Calu3 (cell line): Measurements from ENCODE around the gene MOCS1. TPM values are rescaled to one million over a fixed set of nuclear protein-coding genes. Genes with fewer than 3 reads are reported as not detected.

Source experiments
- BruUV-seq: library from RNA; stranded (reverse); fragments of 400-500 nt; replicated peaks from 2 replicates; lab custom pipeline; 2021; lab: Mats Ljungman, UMichigan
- CTCF ChIA-PET: fragments of 300-600 bp; sonication (Branson Sonifier 250); formaldehyde crosslinking; loops from one replicate; lab custom pipeline; 2022; ENCODE audit warnings: antibody characterized with exemption; lab: Charles Lee
- DNase-seq: peaks from one replicate; pipeline ENCODE4 v3.0.0; 2022
- H3K27ac Mint-ChIP-seq: one replicate; pipeline ENCODE4 v1.8.0; 2022; ENCODE audit warnings: mixed read lengths; ENCODE audit not compliant: unreplicated experiment
- H3K27me3 Mint-ChIP-seq: one replicate; pipeline ENCODE4 v1.8.0; 2022; ENCODE audit warnings: mixed read lengths; ENCODE audit not compliant: unreplicated experiment
- H3K36me3 Mint-ChIP-seq: one replicate; pipeline ENCODE4 v1.8.0; 2022; ENCODE audit warnings: mild to moderate bottlenecking, moderate library complexity, mixed read lengths; ENCODE audit not compliant: insufficient read depth, unreplicated experiment
- H3K4me1 Mint-ChIP-seq: one replicate; pipeline ENCODE4 v1.8.0; 2022; ENCODE audit warnings: mild to moderate bottlenecking, low read depth, mixed read lengths; ENCODE audit not compliant: unreplicated experiment
- H3K4me3 Mint-ChIP-seq: one replicate; pipeline ENCODE4 v1.8.0; 2022; ENCODE audit warnings: mild to moderate bottlenecking, low read depth, moderate library complexity, mixed read lengths; ENCODE audit not compliant: unreplicated experiment
- H3K9me3 Mint-ChIP-seq: one replicate; pipeline ENCODE4 v1.8.0; 2022; ENCODE audit warnings: low read depth, mixed read lengths; ENCODE audit not compliant: unreplicated experiment
- intact Hi-C: fragments of 100-400 bp; cut with micrococcal nuclease; formaldehyde crosslinking; loops from one replicate; pipeline ENCODE4 v1.10.0; 2022; ENCODE audit not compliant: unreplicated experiment
- total RNA-seq: library from RNA; stranded (reverse); gene quantifications from 2 replicates; pipeline ENCODE4 v1.2.3, GENCODE V29; 2022
- TF ChIP-seq, protein P1 (sequence below): fragments of 200-600 bp; IDR thresholded peaks from one replicate; pipeline ENCODE4 v1.8.0; 2022; ENCODE audit warnings: antibody characterized with exemption; ENCODE audit not compliant: unreplicated experiment

MOCS1 gene
- total RNA-seq, 1 experiment from 2014 or later = 2.5 TPM

GRCh38 chr6:39920157-39920556 lies 14.1 kb downstream of the MOCS1 start:
- Mint-ChIP-seq H3K9me3 (peaks cover 5% of the 10 kb centered on the region), H3K27ac (no peak overlapping the region), H3K36me3 (peaks cover 5% of the 10 kb centered on the region), H3K4me1 (peaks cover 10% of the 10 kb centered on the region), H3K27me3 (no peaks in the 10 kb centered on the region), H3K4me3 (no peak overlapping the region)
- no TSS peak for BruUV-seq
- no peak for DNase-seq
- intact Hi-C loops = no loop called here
- CTCF ChIA-PET = interaction anchor here (0.7 kb wide), 1 partner anchor 29 kb away, joined by 3 read pairs; no protein-coding TSS in a partner anchor
- TF ChIP-seq, protein P1, sequence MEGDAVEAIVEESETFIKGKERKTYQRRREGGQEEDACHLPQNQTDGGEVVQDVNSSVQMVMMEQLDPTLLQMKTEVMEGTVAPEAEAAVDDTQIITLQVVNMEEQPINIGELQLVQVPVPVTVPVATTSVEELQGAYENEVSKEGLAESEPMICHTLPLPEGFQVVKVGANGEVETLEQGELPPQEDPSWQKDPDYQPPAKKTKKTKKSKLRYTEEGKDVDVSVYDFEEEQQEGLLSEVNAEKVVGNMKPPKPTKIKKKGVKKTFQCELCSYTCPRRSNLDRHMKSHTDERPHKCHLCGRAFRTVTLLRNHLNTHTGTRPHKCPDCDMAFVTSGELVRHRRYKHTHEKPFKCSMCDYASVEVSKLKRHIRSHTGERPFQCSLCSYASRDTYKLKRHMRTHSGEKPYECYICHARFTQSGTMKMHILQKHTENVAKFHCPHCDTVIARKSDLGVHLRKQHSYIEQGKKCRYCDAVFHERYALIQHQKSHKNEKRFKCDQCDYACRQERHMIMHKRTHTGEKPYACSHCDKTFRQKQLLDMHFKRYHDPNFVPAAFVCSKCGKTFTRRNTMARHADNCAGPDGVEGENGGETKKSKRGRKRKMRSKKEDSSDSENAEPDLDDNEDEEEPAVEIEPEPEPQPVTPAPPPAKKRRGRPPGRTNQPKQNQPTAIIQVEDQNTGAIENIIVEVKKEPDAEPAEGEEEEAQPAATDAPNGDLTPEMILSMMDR = no peak

DNA sequence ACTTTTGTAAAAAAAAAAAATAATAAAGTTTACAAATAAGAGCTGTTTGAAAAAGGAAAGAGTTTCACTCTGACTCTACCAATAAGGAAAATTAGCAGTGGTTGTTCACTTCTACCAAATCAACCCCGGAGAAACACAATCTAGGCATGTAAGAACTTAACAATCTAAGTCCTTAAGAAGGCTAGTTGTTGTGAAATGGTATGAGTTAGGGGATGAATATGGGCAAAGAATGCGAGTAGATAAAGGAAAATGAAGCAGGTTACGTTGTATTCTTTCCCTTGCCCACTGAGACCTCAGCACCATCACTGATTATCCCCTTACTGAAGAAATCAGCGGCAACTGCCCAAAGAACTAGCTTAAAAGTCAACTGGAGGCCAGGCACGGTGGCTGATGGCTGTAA lies 15.4 kb downstream of the MOCS1 start:
- CTCF ChIA-PET = no interaction called here
- TF ChIP-seq, protein P1 = no peak
- Mint-ChIP-seq H3K27me3 (no peaks in the 10 kb centered on the region), H3K9me3 (peaks cover 5% of the 10 kb centered on the region), H3K36me3 (peaks cover 5% of the 10 kb centered on the region), H3K27ac (no peak overlapping the region), H3K4me1 (peaks cover 6% of the 10 kb centered on the region), H3K4me3 (no peak overlapping the region)
- no TSS peak for BruUV-seq
- DNase-seq = no peak
- intact Hi-C loops = no loop called here

DNA sequence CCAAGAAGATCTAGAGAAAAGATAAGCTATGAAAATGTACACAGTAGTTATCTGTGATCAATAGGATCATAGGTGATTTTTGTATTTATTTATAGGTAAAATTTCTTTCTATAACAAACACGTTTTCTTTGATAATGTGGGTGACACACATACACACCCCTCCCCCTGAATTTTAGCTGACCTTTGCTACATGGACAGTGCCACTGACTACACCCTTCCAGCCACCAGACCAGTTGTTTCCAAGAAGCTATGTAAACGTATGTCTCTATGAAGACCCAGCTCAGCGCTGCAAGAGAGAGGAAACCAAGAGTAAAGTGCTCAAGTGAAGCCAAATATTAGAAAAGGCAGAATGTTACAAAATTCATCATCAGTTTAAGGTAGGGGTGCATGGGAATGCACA lies 16.3 kb downstream of the MOCS1 start:
- H3K4me3 Mint-ChIP-seq = no peak overlapping the region
- H3K9me3 Mint-ChIP-seq = peaks cover 5% of the 10 kb centered on the region
- H3K27me3 Mint-ChIP-seq = no peaks in the 10 kb centered on the region
- TF ChIP-seq, protein P1 = no peak
- BruUV-seq = no TSS peak
- no peak for DNase-seq
- CTCF ChIA-PET = no interaction called here
- no peaks in the 10 kb centered on the region for H3K4me1 Mint-ChIP-seq
- H3K36me3 Mint-ChIP-seq = no peaks in the 10 kb centered on the region
- H3K27ac Mint-ChIP-seq = no peak overlapping the region
- intact Hi-C loops = no loop called here

- no peak overlapping the region for H3K27ac Mint-ChIP-seq
- no peaks in the 10 kb centered on the region for H3K4me1 Mint-ChIP-seq
- intact Hi-C loops = no loop called here
- H3K9me3 Mint-ChIP-seq = peaks cover 5% of the 10 kb centered on the region
- no peak overlapping the region for H3K4me3 Mint-ChIP-seq
- CTCF ChIA-PET = no interaction called here
- no peak for DNase-seq
- no TSS peak for BruUV-seq
- no peaks in the 10 kb centered on the region for H3K27me3 Mint-ChIP-seq
- TF ChIP-seq, protein P1 = no peak
- H3K36me3 Mint-ChIP-seq = no peaks in the 10 kb centered on the region
These were observed 16.9 kb downstream of the MOCS1 start for GRCh38 chr6:39917329-39917728.
